Natural killer cell treated with Interleukin-12 subunit alpha and Interleukin-12 subunit beta and Interleukin-15 and Interleukin-18, amount 100 ng/mL, for 72 hours (primary cell): ENCODE results near the gene CXorf49B. TPM values are rescaled to one million over a fixed set of nuclear protein-coding genes. Genes with fewer than 3 reads are reported as not detected.
"Not testable (repeated sequence)": the region's sequence is repeated elsewhere in the genome, so short reads cannot be mapped to it uniquely, and the experiment has no call there.

Experiments
- ATAC-seq, 2 donors: fragments of 150-1000 bp; cut with Tn5 transposase in 1 of 2; sonication (Bioruptor Pico), chemical (Tn5 transposase) in 1 of 2; 2 replicates each; pipeline ENCODE4 v1.10.0; 2021
- DNase-seq: peaks from one replicate; pipeline ENCODE4 v3.0.0; 2022; ENCODE audit warnings: low spot score
- H3K27ac Mint-ChIP-seq, 2 donors: 1 replicate in 1 of 2; 2 replicates in 1 of 2; pipeline ENCODE4 v1.8.0; 2022; ENCODE audit warnings: mixed read lengths in 2 of 2, mild to moderate bottlenecking in 1 of 2, moderate library complexity in 1 of 2
- H3K27me3 Mint-ChIP-seq, 2 donors: 1 replicate in 1 of 2; 2 replicates in 1 of 2; pipeline ENCODE4 v1.8.0; 2022; ENCODE audit warnings: mixed read lengths in 2 of 2
- H3K36me3 Mint-ChIP-seq: one replicate; pipeline ENCODE4 v1.8.0; 2022; ENCODE audit warnings: mixed read lengths
- H3K4me1 Mint-ChIP-seq, 2 donors: 1 replicate in 1 of 2; 2 replicates in 1 of 2; pipeline ENCODE4 v1.8.0; 2022; ENCODE audit warnings: low read depth in 2 of 2, mixed read lengths in 2 of 2, mild to moderate bottlenecking in 1 of 2
- H3K4me3 Mint-ChIP-seq: one replicate; pipeline ENCODE4 v1.8.0; 2022; ENCODE audit warnings: mixed read lengths
- H3K9me3 Mint-ChIP-seq: 2 replicates; pipeline ENCODE4 v1.8.0; 2022; ENCODE audit warnings: mixed read lengths
- total RNA-seq, 2 donors: library from RNA; stranded (reverse); gene quantifications; one replicate each; pipeline ENCODE4 v1.2.3, GENCODE V29; 2022

Gene CXorf49B
- total RNA-seq, 2 donors from 2014 or later: not detected

- not testable (repeated sequence) for DNase-seq, H3K4me3 Mint-ChIP-seq, H3K36me3 Mint-ChIP-seq, H3K27ac Mint-ChIP-seq, H3K4me1 Mint-ChIP-seq, H3K9me3 Mint-ChIP-seq, H3K27me3 Mint-ChIP-seq
- peak in 1 of 2 donors; percentile 68 for ATAC-seq
Observed at GRCh38 chrX:71783569-71784347, 20.6 kb downstream of the CXorf49B start.

- not testable (repeated sequence) for H3K27me3 Mint-ChIP-seq
- peak in 1 of 2 donors; percentile 67 for ATAC-seq
Observed at GRCh38 chrX:71784348-71784983, 21.3 kb downstream of the CXorf49B start.

GRCh38 chrX:71806450-71806849 lies 43.3 kb downstream of the CXorf49B start:
- H3K4me3 Mint-ChIP-seq, H3K36me3 Mint-ChIP-seq, DNase-seq, H3K4me1 Mint-ChIP-seq, ATAC-seq, H3K27ac Mint-ChIP-seq, H3K9me3 Mint-ChIP-seq: not testable (repeated sequence)
- H3K27me3 Mint-ChIP-seq: peaks cover 9 to 26% of the 10 kb centered on the region in 2 donors

More at GRCh38 chrX:71784348-71784983, 21.3 kb downstream of the CXorf49B start:
- H3K4me3 Mint-ChIP-seq, H3K9me3 Mint-ChIP-seq, H3K4me1 Mint-ChIP-seq, H3K36me3 Mint-ChIP-seq, DNase-seq, H3K27ac Mint-ChIP-seq: not testable (repeated sequence)

GRCh38 chrX:71809886-71810285 lies 46.7 kb downstream of the CXorf49B start:
- Mint-ChIP-seq H3K4me1 (no peaks in the 10 kb centered on the region), H3K4me3 (no peak overlapping the region), H3K27me3 (peaks cover 7 to 26% of the 10 kb centered on the region in 2 donors), H3K27ac (no peak overlapping the region), H3K36me3 (no peaks in the 10 kb centered on the region), H3K9me3 (no peaks in the 10 kb centered on the region)
- DNase-seq (no peak), ATAC-seq (no peak)

- no peak for ATAC-seq
Observed at GRCh38 chrX:71814123-71814912, 51.2 kb downstream of the CXorf49B start.

GRCh38 chrX:71815121-71815905 lies 52.2 kb downstream of the CXorf49B start:
- Mint-ChIP-seq H3K4me3 (no peak overlapping the region), H3K9me3 (no peaks in the 10 kb centered on the region), H3K27me3 (peaks cover 21 to 27% of the 10 kb centered on the region in 2 donors), H3K27ac (no peak overlapping the region), H3K36me3 (no peaks in the 10 kb centered on the region), H3K4me1 (no peaks in the 10 kb centered on the region)
- no peak for ATAC-seq
- DNase-seq: no peak

More at GRCh38 chrX:71814123-71814912, 51.2 kb downstream of the CXorf49B start:
- H3K27me3 Mint-ChIP-seq: peaks cover 16 to 21% of the 10 kb centered on the region in 2 donors
- H3K4me1 Mint-ChIP-seq: no peaks in the 10 kb centered on the region
- no peak overlapping the region for H3K27ac Mint-ChIP-seq
- no peak overlapping the region for H3K4me3 Mint-ChIP-seq
- H3K9me3 Mint-ChIP-seq: no peaks in the 10 kb centered on the region
- H3K36me3 Mint-ChIP-seq: no peaks in the 10 kb centered on the region
- no peak for DNase-seq

- ATAC-seq: no peak
- H3K4me3 Mint-ChIP-seq: no peak overlapping the region
- H3K36me3 Mint-ChIP-seq: no peaks in the 10 kb centered on the region
- no peaks in the 10 kb centered on the region for H3K4me1 Mint-ChIP-seq
- H3K9me3 Mint-ChIP-seq: no peaks in the 10 kb centered on the region
- no peak for DNase-seq
- H3K27me3 Mint-ChIP-seq: peaks cover 21 to 27% of the 10 kb centered on the region in 2 donors
- H3K27ac Mint-ChIP-seq: no peak overlapping the region
Observed at GRCh38 chrX:71815906-71816156, 52.7 kb downstream of the CXorf49B start.

Other genes with a start within 250 kb of the CXorf49B start
- 100 to 1,000 TPM; 309 to 356 TPM for gene OGT, start 230.2 kb upstream of the CXorf49B start, total RNA-seq
- gene GCNA, start 184.9 kb upstream of the CXorf49B start, total RNA-seq: 1 to 10 TPM; 5.5 to 6.1 TPM
- 10 to 100 TPM in 1 of 2 donors, 1 to 10 TPM in 1; 2.7 to 14.8 TPM for gene CXCR3, start 144.8 kb upstream of the CXorf49B start, total RNA-seq
- not detected for gene CXorf49, start 45.1 kb upstream of the CXorf49B start, total RNA-seq
- under 1 TPM; 0.07 to 0.67 TPM for gene NHSL2, start 147.5 kb downstream of the CXorf49B start, total RNA-seq